Keratinocyte (primary cell): ENCODE results near the gene DPYD. TPM values are rescaled to one million over a fixed set of nuclear protein-coding genes. Genes with fewer than 3 reads are reported as not detected.

Experiments
- DNase-seq: peaks from one replicate; pipeline ENCODE4 v3.0.0-alpha.2; 2011; ENCODE audit warnings: low read depth, missing footprints, low spot score
- FAIRE-seq: peaks from 2 replicates; lab custom pipeline; 2011; peaks lifted over from hg19 to GRCh38; lab: Jason Lieb, UNC
- H2AFZ ChIP-seq: 2 replicates; pipeline ENCODE4 v1.6.0; 2012; ENCODE audit warnings: low read length, control low read depth, inconsistent platforms; ENCODE audit not compliant: control insufficient read depth
- H3K27ac ChIP-seq: 2 replicates; pipeline ENCODE4 v1.5.1; 2011; ENCODE audit warnings: low read length; ENCODE audit not compliant: control insufficient read depth, insufficient read depth
- H3K27me3 ChIP-seq: 3 replicates; pipeline ENCODE4 v1.6.0; 2011; ENCODE audit warnings: low read length; ENCODE audit not compliant: control insufficient read depth, insufficient read depth; ENCODE audit errors: extremely low read depth
- H3K36me3 ChIP-seq, 2 experiments: 2 replicates in 1 of 2; 3 replicates in 1 of 2; pipeline ENCODE4 v1.5.1; 2011; ENCODE audit warnings: low read length in 2 of 2, mild to moderate bottlenecking in 1 of 2; ENCODE audit not compliant: control insufficient read depth in 2 of 2, insufficient read depth in 2 of 2; ENCODE audit errors: extremely low read depth in 1 of 2
- H3K4me1 ChIP-seq: 3 replicates; pipeline ENCODE4 v1.5.1; 2011; ENCODE audit warnings: low read length; ENCODE audit not compliant: control insufficient read depth, insufficient read depth; ENCODE audit errors: extremely low read depth
- H3K4me2 ChIP-seq: 3 replicates; pipeline ENCODE4 v1.6.0; 2011; ENCODE audit warnings: low read depth, low read length; ENCODE audit not compliant: control insufficient read depth, insufficient read depth; ENCODE audit errors: extremely low read depth
- H3K4me3 ChIP-seq, 3 experiments: fragments of 200-600 bp in 1 of 3; sonication (generic) in 1 of 3; 2 replicates in 2 of 3; 3 replicates in 1 of 3; pipeline ENCODE4 v1.5.1; 2011 to 2016; ENCODE audit warnings: low read length in 3 of 3, mild to moderate bottlenecking in 3 of 3, control low read depth in 2 of 3, inconsistent platforms in 1 of 3, low read depth in 1 of 3, mixed read lengths in 1 of 3, mixed run types in 1 of 3, moderate library complexity in 1 of 3; ENCODE audit not compliant: control insufficient read depth in 2 of 3, insufficient read depth in 2 of 3; ENCODE audit errors: extremely low read depth in 1 of 3
- H3K79me2 ChIP-seq: 2 replicates; pipeline ENCODE4 v1.6.0; 2012; ENCODE audit warnings: low read length; ENCODE audit not compliant: control insufficient read depth, insufficient read depth
- H3K9ac ChIP-seq: 3 replicates; pipeline ENCODE4 v1.6.0; 2011; ENCODE audit warnings: low read length; ENCODE audit not compliant: control insufficient read depth, insufficient read depth; ENCODE audit errors: extremely low read depth
- H3K9me1 ChIP-seq: 3 replicates; pipeline ENCODE4 v1.6.0; 2011; ENCODE audit warnings: low read length; ENCODE audit not compliant: control insufficient read depth, insufficient read depth; ENCODE audit errors: extremely low read depth
- H3K9me3 ChIP-seq: 2 replicates; pipeline ENCODE4 v1.5.1; 2012; ENCODE audit warnings: low read depth, low read length; ENCODE audit not compliant: control insufficient read depth
- H4K20me1 ChIP-seq: 3 replicates; pipeline ENCODE4 v1.6.0; 2011; ENCODE audit warnings: low read length; ENCODE audit not compliant: control insufficient read depth, insufficient read depth; ENCODE audit errors: extremely low read depth
- CTCF ChIP-seq, 3 experiments: IDR thresholded peaks in 1 of 3; conservative IDR thresholded peaks in 1 of 3; optimal IDR thresholded peaks in 1 of 3; 2 replicates in 2 of 3; 3 replicates in 1 of 3; pipeline versions ENCODE3 to v1.5.1; 2011; ENCODE audit warnings: low read length in 3 of 3, mild to moderate bottlenecking in 3 of 3, moderate library complexity in 2 of 3, control low read depth in 1 of 3, inconsistent platforms in 1 of 3; ENCODE audit not compliant: insufficient read depth in 2 of 3; ENCODE audit errors: extremely low read depth in 1 of 3
- EZH2 ChIP-seq: IDR thresholded peaks from one replicate; pipeline ENCODE4 v1.6.1; 2012; ENCODE audit warnings: inconsistent platforms, mild to moderate bottlenecking, low read length, moderate library complexity
- dilution Hi-C: fragments of 300-500 bp; cut with MboI; formaldehyde crosslinking; loops from one replicate; pipeline ENCODE4 v1.7.0; 2020; ENCODE audit warnings: low sequenced_read_pairs; ENCODE audit not compliant: extremely low pct_ligation_motif_present
- polyA plus RNA-seq, 5 experiments: library from polyadenylated mRNA; depleted of rRNA in 3 of 5; stranded (reverse) in 3 of 5; stranded (forward) in 1 of 5; unstranded in 1 of 5; fragments of >200 nt; gene quantifications; 1 replicate in 1 of 5; 2 replicates in 3 of 5; 3 replicates in 1 of 5; pipeline versions ENCODE4 v1.2.1 to v1.2.3, GENCODE V29; 2011 to 2012; ENCODE audit warnings: missing spikeins in 2 of 5, low read depth in 1 of 5, low replicate concordance in 1 of 5

The DPYD gene
- polyA plus RNA-seq, 1 donor (not counting 4 experiments of a cell fraction or from before 2014, with no cell fraction given): 1.9 TPM

- Histone ChIP-seq H3K4me2 (no peak overlapping the region), H3K4me1 (peaks cover 24% of the 10 kb centered on the region), H3K27me3 (no peaks in the 10 kb centered on the region), H4K20me1 (no peaks in the 10 kb centered on the region), H3K36me3 (no peaks in the 10 kb centered on the region), H2AFZ (no peak overlapping the region), H3K4me3 (no peak overlapping the region), H3K9me3 (no peaks in the 10 kb centered on the region), H3K9ac (no peak overlapping the region), H3K9me1 (no peaks in the 10 kb centered on the region), H3K27ac (no peak overlapping the region), H3K79me2 (no peaks in the 10 kb centered on the region)
- TF ChIP-seq EZH2 (no peak), CTCF (optimal IDR thresholded peaks at IDR 0.05 in 1 of 3, IDR thresholded peaks at IDR 0.05 in 1 of 3, conservative IDR thresholded peaks at IDR 0.05 in 1 of 3; ENCODE audit: extremely low read depth in 1 of 3, insufficient read depth in 2 of 3, low read length in 3 of 3) (no peak)
- dilution Hi-C loops: no loop called here
- no peak for DNase-seq
- no peak for FAIRE-seq
Observed at GRCh38 chr1:97073169-97073568, 847.7 kb downstream of the DPYD start.

- FAIRE-seq: no peak
- dilution Hi-C loops: no loop called here
- H3K9me3 ChIP-seq: no peaks in the 10 kb centered on the region
Observed at GRCh38 chr1:97071173-97071572, 849.7 kb downstream of the DPYD start.

More at GRCh38 chr1:97071173-97071572, 849.7 kb downstream of the DPYD start:
- TF ChIP-seq CTCF (optimal IDR thresholded peaks at IDR 0.05 in 1 of 3, IDR thresholded peaks at IDR 0.05 in 1 of 3, conservative IDR thresholded peaks at IDR 0.05 in 1 of 3; ENCODE audit: extremely low read depth in 1 of 3, insufficient read depth in 2 of 3, low read length in 3 of 3) (no peak), EZH2 (no peak)
- H3K4me3 ChIP-seq: no peak overlapping the region
- H3K27ac ChIP-seq: no peak overlapping the region
- no peaks in the 10 kb centered on the region for H3K27me3 ChIP-seq
- H3K36me3 ChIP-seq: no peaks in the 10 kb centered on the region
- H2AFZ ChIP-seq: no peak overlapping the region
- H3K9me1 ChIP-seq: no peaks in the 10 kb centered on the region
- H3K4me1 ChIP-seq: peaks cover 11% of the 10 kb centered on the region
- no peak overlapping the region for H3K4me2 ChIP-seq
- no peak for DNase-seq
- no peaks in the 10 kb centered on the region for H3K79me2 ChIP-seq
- H4K20me1 ChIP-seq: no peaks in the 10 kb centered on the region
- no peak overlapping the region for H3K9ac ChIP-seq
